ENCODE results near the gene TTC38. TPM values are rescaled to one million over a fixed set of nuclear protein-coding genes. Genes with fewer than 3 reads are reported as not detected.
"Not testable (repeated sequence)": the region's sequence is repeated elsewhere in the genome, so short reads cannot be mapped to it uniquely, and the experiment has no call there.

Gene TTC38
- total RNA-seq, 1 donor from 2014 or later, result 55.3 TPM

GRCh38 chr22:46308283-46308988, 40.6 kb downstream of the TTC38 start:
- intact Hi-C loops (cut with DNase I), result no loop called here
- Histone ChIP-seq H3K9me3 (no peaks in the 10 kb centered on the region), H3K27me3 (no peaks in the 10 kb centered on the region), H3K4me3 (no peak overlapping the region), H3K27ac (no peak overlapping the region), H3K4me1 (no peaks in the 10 kb centered on the region), H3K36me3 (no peaks in the 10 kb centered on the region)
- TF ChIP-seq, protein P1, sequence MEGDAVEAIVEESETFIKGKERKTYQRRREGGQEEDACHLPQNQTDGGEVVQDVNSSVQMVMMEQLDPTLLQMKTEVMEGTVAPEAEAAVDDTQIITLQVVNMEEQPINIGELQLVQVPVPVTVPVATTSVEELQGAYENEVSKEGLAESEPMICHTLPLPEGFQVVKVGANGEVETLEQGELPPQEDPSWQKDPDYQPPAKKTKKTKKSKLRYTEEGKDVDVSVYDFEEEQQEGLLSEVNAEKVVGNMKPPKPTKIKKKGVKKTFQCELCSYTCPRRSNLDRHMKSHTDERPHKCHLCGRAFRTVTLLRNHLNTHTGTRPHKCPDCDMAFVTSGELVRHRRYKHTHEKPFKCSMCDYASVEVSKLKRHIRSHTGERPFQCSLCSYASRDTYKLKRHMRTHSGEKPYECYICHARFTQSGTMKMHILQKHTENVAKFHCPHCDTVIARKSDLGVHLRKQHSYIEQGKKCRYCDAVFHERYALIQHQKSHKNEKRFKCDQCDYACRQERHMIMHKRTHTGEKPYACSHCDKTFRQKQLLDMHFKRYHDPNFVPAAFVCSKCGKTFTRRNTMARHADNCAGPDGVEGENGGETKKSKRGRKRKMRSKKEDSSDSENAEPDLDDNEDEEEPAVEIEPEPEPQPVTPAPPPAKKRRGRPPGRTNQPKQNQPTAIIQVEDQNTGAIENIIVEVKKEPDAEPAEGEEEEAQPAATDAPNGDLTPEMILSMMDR (IDR thresholded peaks at IDR 0.05), result no peak
- DNase-seq (ENCODE audit: low spot score in 2 of 2), result no peak

DNA sequence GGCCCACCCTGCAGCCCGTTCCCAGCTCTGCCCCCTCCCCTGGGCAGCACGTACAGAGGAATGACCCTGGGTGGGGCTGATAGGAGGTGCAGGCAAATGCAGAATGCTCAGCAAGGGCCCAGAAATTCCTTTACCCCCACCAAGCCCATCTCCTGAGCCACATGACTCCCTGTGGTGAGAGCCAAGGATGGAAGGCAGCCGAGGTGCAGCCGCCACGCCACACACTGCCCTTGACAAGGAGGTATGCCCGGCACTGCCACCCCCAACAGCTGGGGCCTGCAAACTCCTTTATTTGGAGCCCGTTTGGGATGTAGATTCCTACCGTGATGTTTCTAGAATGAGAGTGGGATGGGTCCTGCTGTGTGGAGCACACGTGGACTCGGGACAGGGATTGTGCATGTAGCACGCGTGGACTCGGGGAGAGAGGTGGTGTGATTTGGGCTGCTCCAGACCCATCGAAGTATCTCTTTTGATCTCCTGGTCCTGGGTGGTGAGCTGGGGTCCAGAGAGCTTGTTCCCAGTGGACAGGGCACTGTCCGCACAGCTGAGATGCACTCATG, 41.8 kb downstream of the TTC38 start:
- TF ChIP-seq, protein P1 (IDR thresholded peaks at IDR 0.05), result no peak
- no peaks in the 10 kb centered on the region for H3K27me3 ChIP-seq
- no peak overlapping the region for H3K27ac ChIP-seq
- H3K4me3 ChIP-seq, result no peak overlapping the region
- H3K36me3 ChIP-seq, result no peaks in the 10 kb centered on the region
- no peaks in the 10 kb centered on the region for H3K9me3 ChIP-seq
- intact Hi-C loops (cut with DNase I), result loop anchor here (5.0 kb wide), 1 partner anchor 312 kb away; no protein-coding TSS in a partner anchor
- DNase-seq (ENCODE audit: low spot score in 2 of 2), result no peak
- no peaks in the 10 kb centered on the region for H3K4me1 ChIP-seq

DNA sequence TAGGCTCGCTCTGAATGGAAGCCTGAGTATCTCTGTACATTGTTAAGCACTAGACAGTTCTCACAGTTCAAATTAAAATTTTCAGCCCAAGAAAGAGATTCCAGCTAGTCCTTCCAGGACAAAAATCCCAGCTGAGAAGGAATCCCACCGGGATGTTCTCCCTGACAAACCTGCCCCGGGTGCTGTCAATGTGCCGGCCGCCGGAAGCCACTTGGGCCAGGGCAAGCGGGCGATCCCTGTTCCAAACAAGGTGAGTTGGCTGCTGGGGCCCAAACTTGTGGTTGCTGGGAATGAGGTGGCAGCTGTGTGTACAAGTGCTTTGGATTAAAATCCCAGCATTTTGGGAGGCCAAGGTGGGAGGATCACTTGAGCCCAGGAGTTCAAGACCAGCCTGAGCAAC, 44.2 kb downstream of the TTC38 start:
- TF ChIP-seq, protein P1 (IDR thresholded peaks at IDR 0.05), result no peak
- intact Hi-C loops (cut with DNase I), result loop anchor here (5.0 kb wide), 1 partner anchor 315 kb away; no protein-coding TSS in a partner anchor
- no peak for DNase-seq (ENCODE audit: low spot score in 2 of 2)

GRCh38 chr22:46312848-46313247, 45.0 kb downstream of the TTC38 start:
- not testable (repeated sequence) for DNase-seq (ENCODE audit: low spot score in 2 of 2); H3K9me3 ChIP-seq; H3K27ac ChIP-seq; H3K4me1 ChIP-seq; H3K36me3 ChIP-seq; H3K27me3 ChIP-seq; H3K4me3 ChIP-seq
- intact Hi-C loops (cut with DNase I), result loop anchor here (5.0 kb wide), 1 partner anchor 316 kb away; no protein-coding TSS in a partner anchor

More for the DNA sequence above, 44.2 kb downstream of the TTC38 start:
- Histone ChIP-seq H3K27me3 (no peaks in the 10 kb centered on the region), H3K9me3 (no peaks in the 10 kb centered on the region), H3K36me3 (no peaks in the 10 kb centered on the region), H3K27ac (no peak overlapping the region), H3K4me3 (no peak overlapping the region), H3K4me1 (no peaks in the 10 kb centered on the region)

DNA sequence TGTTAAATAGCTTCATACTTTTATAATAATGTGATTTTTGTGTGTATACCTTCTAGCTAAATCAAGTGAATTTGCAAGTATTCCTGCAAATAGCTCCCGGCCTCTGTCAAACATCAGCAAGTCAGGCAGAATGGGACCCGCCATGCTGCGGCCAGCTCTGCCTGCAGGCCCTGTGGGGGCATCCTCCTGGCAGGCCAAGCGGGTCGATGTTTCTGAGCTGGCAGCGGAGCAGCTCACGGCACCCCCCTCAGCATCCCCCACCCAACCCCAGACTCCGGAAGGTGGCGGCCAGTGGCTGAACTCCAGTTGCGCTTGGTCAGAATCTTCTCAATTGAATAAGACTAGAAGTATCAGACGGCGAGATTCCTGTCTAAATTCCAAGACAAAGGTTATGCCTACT, 48.2 kb downstream of the TTC38 start:
- H3K36me3 ChIP-seq, result no peaks in the 10 kb centered on the region
- no peaks in the 10 kb centered on the region for H3K27me3 ChIP-seq
- DNase-seq (ENCODE audit: low spot score in 2 of 2), result no peak
- no peaks in the 10 kb centered on the region for H3K9me3 ChIP-seq
- H3K4me3 ChIP-seq, result no peak overlapping the region
- H3K27ac ChIP-seq, result no peak overlapping the region
- TF ChIP-seq, protein P1 (IDR thresholded peaks at IDR 0.05), result no peak
- intact Hi-C loops (cut with DNase I), result no loop called here
- H3K4me1 ChIP-seq, result no peaks in the 10 kb centered on the region

DNA sequence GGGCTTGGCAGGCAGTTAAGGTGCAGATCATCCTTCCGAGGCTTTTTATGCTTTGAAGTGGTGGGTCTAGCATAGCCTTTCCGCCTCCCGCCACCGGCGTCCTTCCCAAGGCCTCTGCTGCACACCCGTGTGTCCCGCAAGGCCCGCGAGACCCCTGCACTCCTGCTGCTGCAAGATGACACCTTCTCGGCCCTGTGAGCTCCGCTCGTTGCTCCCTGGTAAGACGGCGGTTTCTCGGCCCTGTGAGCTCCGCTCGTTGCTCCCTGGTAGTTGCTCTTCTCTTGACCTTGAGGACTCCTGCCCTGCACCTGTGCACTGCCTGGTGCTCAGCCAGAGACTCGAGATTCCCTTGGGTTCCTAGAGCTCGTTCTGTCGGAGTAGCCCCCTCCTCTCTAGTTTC, 49.8 kb downstream of the TTC38 start:
- no peaks in the 10 kb centered on the region for H3K4me1 ChIP-seq
- no peaks in the 10 kb centered on the region for H3K9me3 ChIP-seq
- no peak overlapping the region for H3K4me3 ChIP-seq
- intact Hi-C loops (cut with DNase I), result no loop called here
- H3K27ac ChIP-seq, result no peak overlapping the region
- TF ChIP-seq, protein P1 (IDR thresholded peaks at IDR 0.05), result no peak
- DNase-seq (ENCODE audit: low spot score in 2 of 2), result no peak
- H3K36me3 ChIP-seq, result no peaks in the 10 kb centered on the region
- H3K27me3 ChIP-seq, result no peaks in the 10 kb centered on the region

All from ascending aorta (tissue), 2 donors.